B cell (primary cell): ENCODE data around the gene SGF29.
"Not testable (repeated sequence)": the region's sequence is repeated elsewhere in the genome, so short reads cannot be mapped to it uniquely, and the experiment has no call there.

Source experiments
- CTCF ChIP-seq: fragments of 200-600 bp; IDR thresholded peaks from one replicate; pipeline ENCODE4 v1.8.0; 2022; ENCODE audit warnings: antibody characterized with exemption, mild to moderate bottlenecking
- EZH2 ChIP-seq: IDR thresholded peaks from 2 replicates; pipeline ENCODE4 v1.6.1; 2012; ENCODE audit warnings: borderline replicate concordance, low read depth, mild to moderate bottlenecking, moderate library complexity, low read length; ENCODE audit not compliant: insufficient read depth, poor library complexity, severe bottlenecking

DNA sequence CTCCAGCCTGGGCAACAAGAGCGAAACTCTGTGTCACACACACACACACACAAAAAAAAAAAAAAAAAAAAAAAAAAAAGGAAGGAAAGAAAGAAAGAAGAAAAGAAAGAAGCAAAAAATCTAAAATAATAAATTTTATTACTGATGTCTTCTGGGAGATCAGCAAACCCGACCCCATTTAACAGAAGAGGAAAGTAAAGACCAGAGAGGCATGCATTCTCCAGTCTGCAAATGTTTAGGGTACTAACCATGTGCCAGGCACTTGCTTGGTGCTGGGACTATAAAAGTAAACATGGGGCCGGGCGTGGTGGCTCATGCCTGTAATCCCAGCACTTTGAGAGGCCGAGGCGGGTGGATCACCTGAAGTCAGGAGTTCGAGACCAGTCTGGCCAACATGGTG lies 7.8 kb upstream of the SGF29 start:
- TF ChIP-seq CTCF, EZH2: not testable (repeated sequence)
